ENCODE results near the gene CNGA2. TPM values are rescaled to one million over a fixed set of nuclear protein-coding genes. Genes with fewer than 3 reads are reported as not detected.

CNGA2 gene
- total and polyA plus RNA-seq, 2 of the 4 experiments (the other 2 are of a cell fraction): not detected

GRCh38 chrX:151688695-151689094 lies 45.9 kb upstream of the CNGA2 start:
- Histone ChIP-seq H2AK9ac (replicated peaks; ENCODE audit: low read depth, low read length, poor library complexity) (no peak overlapping the region), H3K4me1 (ENCODE audit: control insufficient read depth, insufficient read depth, low read length) (no peaks in the 10 kb centered on the region), H2BK20ac (ENCODE audit: low read depth, low read length) (no peak overlapping the region), H3K14ac (replicated peaks; ENCODE audit: low read depth, low read length) (no peak overlapping the region), H2BK120ac (ENCODE audit: low read depth, low read length) (no peak overlapping the region), H3K27me3 (ENCODE audit: control insufficient read depth, insufficient read depth, low read length) (no peaks in the 10 kb centered on the region), H4K20me1 (ENCODE audit: insufficient read depth, low read length) (no peaks in the 10 kb centered on the region), H3K79me1 (ENCODE audit: low read depth in 1 of 2, low read length in 2 of 2) (no peaks in the 10 kb centered on the region), H3K9me1 (ENCODE audit: insufficient read depth, low read length) (no peaks in the 10 kb centered on the region), H3K9me3 (ENCODE audit: control insufficient read depth, insufficient read depth, low read length) (peaks cover 10% of the 10 kb centered on the region; the same call in 1 of the 2 replicates), H2BK15ac (ENCODE audit: low read depth, low read length) (no peak overlapping the region), H4K91ac (ENCODE audit: insufficient read depth, low read depth, low read length) (no peak overlapping the region), H2BK5ac (ENCODE audit: low read depth, low read length, poor library complexity, severe bottlenecking) (no peak overlapping the region), H2AK5ac (ENCODE audit: low read depth, low read length) (no peak overlapping the region), H3K56ac (ENCODE audit: extremely low read depth, insufficient read depth, low read length) (no peak overlapping the region), H3K4me2 (ENCODE audit: low read depth, low read length) (no peak overlapping the region), H4K5ac (ENCODE audit: low read depth, low read length) (no peak overlapping the region), H3K4ac (ENCODE audit: low read depth, low read length) (no peak overlapping the region), H3K27ac (ENCODE audit: insufficient read depth, low read length) (no peak overlapping the region), H3K4me3 (ENCODE audit: insufficient read depth, low read depth, low read length) (no peak overlapping the region), H3K23ac (ENCODE audit: low read depth, low read length) (no peak overlapping the region), H3K9ac (ENCODE audit: low read depth, low read length) (no peak overlapping the region), H3K18ac (ENCODE audit: low read depth, low read length) (no peak overlapping the region), H3K36me3 (ENCODE audit: control insufficient read depth, insufficient read depth, low read length) (no peaks in the 10 kb centered on the region), H2AFZ (replicated peaks; ENCODE audit: low read length, poor library complexity) (no peak overlapping the region), H4K8ac (ENCODE audit: low read depth in 2 of 2, low read length in 2 of 2) (no peak overlapping the region)
- intact Hi-C loops (cut with micrococcal nuclease) (no loop called here), dilution Hi-C loops (cut with HindIII; ENCODE audit: low sequenced_read_pairs, unreplicated experiment) (no loop called here), in situ Hi-C loops (cut with MboI; ENCODE audit: low sequenced_read_pairs) (loop anchor here (25.0 kb wide), 1 partner anchor 526 kb away; no protein-coding TSS in a partner anchor)
- DNase-seq (no peak), ATAC-seq (ENCODE audit: low read depth) (no peak)
- TF ChIP-seq MAZ (IDR thresholded peaks at IDR 0.05; ENCODE audit: borderline replicate concordance, low read depth, low read length) (no peak), CEBPB (IDR thresholded peaks at IDR 0.05; ENCODE audit: low read depth, low read length) (no peak), MXI1 (IDR thresholded peaks at IDR 0.05; ENCODE audit: borderline replicate concordance, low read depth, low read length) (no peak), POLR2A (IDR thresholded peaks at IDR 0.05; ENCODE audit: low read depth, low read length) (no peak), FOS (IDR thresholded peaks at IDR 0.05; ENCODE audit: low read depth, low read length) (no peak), RCOR1 (IDR thresholded peaks at IDR 0.05; ENCODE audit: insufficient replicate concordance, low read length) (no peak), NFE2L2 (IDR thresholded peaks at IDR 0.05; ENCODE audit: low read depth, low read length) (no peak), RAD21 (IDR thresholded peaks at IDR 0.05; ENCODE audit: low read length) (no peak), BHLHE40 (IDR thresholded peaks at IDR 0.05; ENCODE audit: low read depth, low read length) (no peak), CHD1 (IDR thresholded peaks at IDR 0.05; ENCODE audit: low read depth, low read length) (no peak)
- TF ChIP-seq, protein P1, sequence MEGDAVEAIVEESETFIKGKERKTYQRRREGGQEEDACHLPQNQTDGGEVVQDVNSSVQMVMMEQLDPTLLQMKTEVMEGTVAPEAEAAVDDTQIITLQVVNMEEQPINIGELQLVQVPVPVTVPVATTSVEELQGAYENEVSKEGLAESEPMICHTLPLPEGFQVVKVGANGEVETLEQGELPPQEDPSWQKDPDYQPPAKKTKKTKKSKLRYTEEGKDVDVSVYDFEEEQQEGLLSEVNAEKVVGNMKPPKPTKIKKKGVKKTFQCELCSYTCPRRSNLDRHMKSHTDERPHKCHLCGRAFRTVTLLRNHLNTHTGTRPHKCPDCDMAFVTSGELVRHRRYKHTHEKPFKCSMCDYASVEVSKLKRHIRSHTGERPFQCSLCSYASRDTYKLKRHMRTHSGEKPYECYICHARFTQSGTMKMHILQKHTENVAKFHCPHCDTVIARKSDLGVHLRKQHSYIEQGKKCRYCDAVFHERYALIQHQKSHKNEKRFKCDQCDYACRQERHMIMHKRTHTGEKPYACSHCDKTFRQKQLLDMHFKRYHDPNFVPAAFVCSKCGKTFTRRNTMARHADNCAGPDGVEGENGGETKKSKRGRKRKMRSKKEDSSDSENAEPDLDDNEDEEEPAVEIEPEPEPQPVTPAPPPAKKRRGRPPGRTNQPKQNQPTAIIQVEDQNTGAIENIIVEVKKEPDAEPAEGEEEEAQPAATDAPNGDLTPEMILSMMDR (conservative IDR thresholded peaks at IDR 0.05; ENCODE audit: low read depth, low read length): no peak
- ChIA-PET POLR2A (ENCODE audit: unreplicated experiment) (no interaction called here), CTCF (no interaction called here)
- BruUV-seq (replicated peaks): no TSS peak

Measured in IMR-90 (cell line).